Tibial nerve (tissue), 4 donors: ENCODE results near the gene POP7.

ENCODE experiments used
- EP300 ChIP-seq, 2 donors: sonication (generic); formaldehyde crosslinking; IDR thresholded peaks; one replicate each; pipeline ENCODE4 v1.6.1; 2017; ENCODE audit warnings: antibody characterized with exemption in 2 of 2, mild to moderate bottlenecking in 1 of 2
- POLR2A ChIP-seq, 2 donors: fragments of 450-650 bp; IDR thresholded peaks; one replicate each; pipeline ENCODE4 v1.6.1; 2017; ENCODE audit warnings: antibody characterized with exemption in 2 of 2, mild to moderate bottlenecking in 2 of 2, moderate library complexity in 2 of 2
- TF ChIP-seq, protein P1 (sequence below), 5 experiments: fragments of 200-600 bp in 3 of 5; fragments of 450-650 bp in 2 of 5; sonication (generic) in 3 of 5; IDR thresholded peaks; one replicate each; pipeline ENCODE4 v1.5.1; 2016 to 2019; ENCODE audit warnings: antibody characterized with exemption in 5 of 5, mild to moderate bottlenecking in 3 of 5, moderate library complexity in 2 of 5

DNA sequence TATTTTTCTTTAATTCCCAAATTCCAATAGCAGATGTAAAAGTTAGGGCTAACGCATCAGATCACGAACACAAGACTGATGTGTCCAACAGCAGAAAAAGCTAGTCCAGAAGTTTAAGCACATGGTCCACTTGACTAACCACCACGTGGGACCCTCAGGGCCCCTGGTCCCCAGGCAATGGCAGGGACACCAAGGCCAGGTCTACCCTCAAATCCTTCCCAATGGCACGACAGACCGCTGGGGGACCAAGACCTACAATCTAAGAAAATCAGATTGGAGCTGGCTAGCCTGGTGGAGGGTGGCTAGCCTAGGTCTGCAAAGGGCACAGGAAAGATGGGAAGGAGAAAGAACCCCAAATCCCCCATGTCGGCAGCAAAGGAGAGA is 13.4 kb upstream of the POP7 start:
- TF ChIP-seq, protein P1, sequence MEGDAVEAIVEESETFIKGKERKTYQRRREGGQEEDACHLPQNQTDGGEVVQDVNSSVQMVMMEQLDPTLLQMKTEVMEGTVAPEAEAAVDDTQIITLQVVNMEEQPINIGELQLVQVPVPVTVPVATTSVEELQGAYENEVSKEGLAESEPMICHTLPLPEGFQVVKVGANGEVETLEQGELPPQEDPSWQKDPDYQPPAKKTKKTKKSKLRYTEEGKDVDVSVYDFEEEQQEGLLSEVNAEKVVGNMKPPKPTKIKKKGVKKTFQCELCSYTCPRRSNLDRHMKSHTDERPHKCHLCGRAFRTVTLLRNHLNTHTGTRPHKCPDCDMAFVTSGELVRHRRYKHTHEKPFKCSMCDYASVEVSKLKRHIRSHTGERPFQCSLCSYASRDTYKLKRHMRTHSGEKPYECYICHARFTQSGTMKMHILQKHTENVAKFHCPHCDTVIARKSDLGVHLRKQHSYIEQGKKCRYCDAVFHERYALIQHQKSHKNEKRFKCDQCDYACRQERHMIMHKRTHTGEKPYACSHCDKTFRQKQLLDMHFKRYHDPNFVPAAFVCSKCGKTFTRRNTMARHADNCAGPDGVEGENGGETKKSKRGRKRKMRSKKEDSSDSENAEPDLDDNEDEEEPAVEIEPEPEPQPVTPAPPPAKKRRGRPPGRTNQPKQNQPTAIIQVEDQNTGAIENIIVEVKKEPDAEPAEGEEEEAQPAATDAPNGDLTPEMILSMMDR (IDR thresholded peaks at IDR 0.05), result no peak
- TF ChIP-seq POLR2A (IDR thresholded peaks at IDR 0.05) (no peak), EP300 (IDR thresholded peaks at IDR 0.05) (no peak)
